ENCODE results near the gene PDZD7.

GRCh38 chr10:100972115-100972903, 58.6 kb downstream of the PDZD7 start:
- no peak for TF ChIP-seq CTCF (conservative IDR thresholded peaks at IDR 0.05)
- TF ChIP-seq ZFX (IDR thresholded peaks at IDR 0.05) = no peak
